GM10266 (cell line): ENCODE measurements around the gene ARHGAP15.

Source experiments
- DNase-seq: peaks from one replicate; pipeline ENCODE4 v3.0.0; 2012; ENCODE audit errors: extremely low spot score
- TF ChIP-seq, protein P1 (sequence below): IDR thresholded peaks from 2 replicates; pipeline ENCODE4 v1.5.1; 2012; ENCODE audit warnings: mild to moderate bottlenecking, low read depth; ENCODE audit not compliant: control insufficient read depth, insufficient read depth; ENCODE audit errors: missing control alignments

ARHGAP15 gene

DNA sequence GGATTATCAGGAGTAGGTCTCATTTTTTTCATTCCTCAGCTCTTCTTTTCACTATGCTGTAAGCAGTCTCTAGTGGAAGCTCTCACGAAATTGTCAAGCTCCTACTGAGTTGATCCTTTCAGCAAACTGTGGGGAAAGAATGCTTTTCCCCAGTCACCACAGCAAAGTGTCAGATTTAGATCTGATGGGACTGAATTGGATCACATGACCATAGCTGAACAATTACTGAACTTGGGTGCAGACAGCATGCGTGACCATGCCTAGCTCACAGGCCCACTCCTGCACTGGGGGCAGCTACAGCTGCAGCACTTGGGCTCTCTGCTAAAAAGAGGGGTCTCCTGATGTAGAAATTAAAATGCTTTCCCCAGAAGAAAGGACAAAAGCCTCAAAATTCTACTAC, 3.1 kb downstream of the ARHGAP15 start:
- DNase-seq = peak; percentile 10
- TF ChIP-seq, protein P1, sequence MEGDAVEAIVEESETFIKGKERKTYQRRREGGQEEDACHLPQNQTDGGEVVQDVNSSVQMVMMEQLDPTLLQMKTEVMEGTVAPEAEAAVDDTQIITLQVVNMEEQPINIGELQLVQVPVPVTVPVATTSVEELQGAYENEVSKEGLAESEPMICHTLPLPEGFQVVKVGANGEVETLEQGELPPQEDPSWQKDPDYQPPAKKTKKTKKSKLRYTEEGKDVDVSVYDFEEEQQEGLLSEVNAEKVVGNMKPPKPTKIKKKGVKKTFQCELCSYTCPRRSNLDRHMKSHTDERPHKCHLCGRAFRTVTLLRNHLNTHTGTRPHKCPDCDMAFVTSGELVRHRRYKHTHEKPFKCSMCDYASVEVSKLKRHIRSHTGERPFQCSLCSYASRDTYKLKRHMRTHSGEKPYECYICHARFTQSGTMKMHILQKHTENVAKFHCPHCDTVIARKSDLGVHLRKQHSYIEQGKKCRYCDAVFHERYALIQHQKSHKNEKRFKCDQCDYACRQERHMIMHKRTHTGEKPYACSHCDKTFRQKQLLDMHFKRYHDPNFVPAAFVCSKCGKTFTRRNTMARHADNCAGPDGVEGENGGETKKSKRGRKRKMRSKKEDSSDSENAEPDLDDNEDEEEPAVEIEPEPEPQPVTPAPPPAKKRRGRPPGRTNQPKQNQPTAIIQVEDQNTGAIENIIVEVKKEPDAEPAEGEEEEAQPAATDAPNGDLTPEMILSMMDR = no peak

DNA sequence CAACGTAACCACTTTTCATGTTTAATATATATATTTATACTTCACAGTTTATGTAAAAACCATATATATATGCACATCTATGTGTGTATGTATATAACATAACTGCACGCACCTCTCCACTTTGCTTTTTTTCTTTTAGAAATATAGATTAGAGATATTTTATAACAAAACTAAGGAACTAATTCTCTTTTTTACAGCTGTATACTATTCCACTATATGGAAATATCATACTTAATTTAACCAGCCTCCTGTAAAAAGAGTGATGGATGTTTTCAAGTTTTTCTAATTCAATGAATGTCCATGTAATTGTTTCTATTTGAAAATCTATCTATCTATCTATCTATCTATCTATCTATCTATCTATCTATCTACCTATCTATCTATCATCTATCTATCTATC, 4.6 kb downstream of the ARHGAP15 start:
- TF ChIP-seq, protein P1 = no peak
- no peak for DNase-seq

- TF ChIP-seq, protein P1 = no peak
- no peak for DNase-seq
Measured at GRCh38 chr2:143138292-143138691, 9.1 kb downstream of the ARHGAP15 start.

- TF ChIP-seq, protein P1 = no peak
- no peak for DNase-seq
Measured at GRCh38 chr2:143139835-143140393, 10.7 kb downstream of the ARHGAP15 start.

GRCh38 chr2:143140864-143141661, 11.8 kb downstream of the ARHGAP15 start:
- no peak for DNase-seq
- TF ChIP-seq, protein P1 = no peak

- TF ChIP-seq, protein P1 = no peak
- DNase-seq = no peak
Measured at GRCh38 chr2:143142598-143142997, 13.4 kb downstream of the ARHGAP15 start.

DNA sequence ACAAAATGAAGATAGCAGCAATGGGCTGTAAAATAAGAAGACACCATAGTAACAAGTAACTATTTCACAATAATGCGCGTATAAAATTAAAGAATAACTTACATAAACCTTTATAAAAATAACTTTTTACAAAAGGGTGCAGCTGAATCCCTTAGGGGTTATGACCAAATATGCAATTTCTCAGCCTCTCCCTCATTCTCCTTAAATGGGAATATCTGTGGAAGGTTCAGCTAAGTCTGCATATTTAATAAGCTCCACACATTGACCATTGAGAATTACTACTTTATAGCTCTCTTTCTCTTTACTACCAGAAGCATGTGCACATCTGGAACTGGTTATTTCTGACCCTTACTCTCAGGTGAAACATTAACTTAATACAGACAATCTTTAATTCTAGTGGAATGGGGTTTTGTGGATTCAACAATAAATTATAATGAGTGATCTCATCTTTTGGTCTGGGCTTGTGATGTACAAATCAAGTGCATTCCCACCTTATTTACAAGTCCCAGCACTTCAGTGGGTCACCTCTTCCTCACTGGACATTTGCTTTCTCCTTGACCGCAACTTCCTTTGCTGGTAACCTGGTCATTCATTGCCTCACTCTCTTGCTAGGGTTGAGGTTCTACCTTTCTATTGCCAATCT, 15.7 kb downstream of the ARHGAP15 start:
- TF ChIP-seq, protein P1 = no peak
- no peak for DNase-seq
